K562 (cell line): Measurements from ENCODE around the gene IMPACT. TPM values are rescaled to one million over a fixed set of nuclear protein-coding genes. Genes with fewer than 3 reads are reported as not detected.
A peak's percentile ranks its signal among the peaks of the same experiment; 100 is the strongest.

Experiments
- CBX2 ChIP-seq: fragments of 200-600 bp; sonication (generic); IDR thresholded peaks from one replicate; pipeline ENCODE4 v1.6.1; 2012; ENCODE audit warnings: mild to moderate bottlenecking, low read length, inconsistent platforms; ENCODE audit not compliant: insufficient read depth, poor library complexity, severe bottlenecking
- CHD2 ChIP-seq: IDR thresholded peaks from 2 replicates; pipeline ENCODE4 v1.6.1; 2011; ENCODE audit warnings: low read depth, low read length
- EHMT2 ChIP-seq: fragments of 450-650 bp; IDR thresholded peaks from 2 replicates; pipeline ENCODE4 v1.6.1; 2018; ENCODE audit warnings: antibody characterized with exemption
- FOXO4 ChIP-seq: fragments of 450-650 bp; formaldehyde crosslinking; IDR thresholded peaks from 2 replicates; pipeline ENCODE4 v1.4.0; 2020; ENCODE audit warnings: mild to moderate bottlenecking, moderate library complexity
- HNRNPLL ChIP-seq: fragments of 200-400 bp; formaldehyde crosslinking; IDR thresholded peaks from 2 replicates; pipeline ENCODE4 v1.6.1; 2017; ENCODE audit warnings: low read length, low read depth, mild to moderate bottlenecking; ENCODE audit not compliant: poor library complexity, severe bottlenecking
- KLF6 ChIP-seq: fragments of 250-450 bp; sonication (Bioruptor Pico); IDR thresholded peaks from 2 replicates; pipeline ENCODE4 v1.4.0; 2020; ENCODE audit warnings: mild to moderate bottlenecking, moderate library complexity, borderline replicate concordance
- NONO ChIP-seq, 2 experiments: fragments of 200-400 bp in 1 of 2; fragments of 450-650 bp in 1 of 2; formaldehyde crosslinking in 1 of 2; IDR thresholded peaks; 2 replicates each; pipeline ENCODE4 v1.6.1; 2017; ENCODE audit warnings: low read depth in 2 of 2, mild to moderate bottlenecking in 2 of 2, moderate library complexity in 2 of 2, low read length in 1 of 2
- SMAD3 ChIP-seq: fragments of 450-650 bp; formaldehyde crosslinking; conservative IDR thresholded peaks from 2 replicates; pipeline ENCODE4 v1.4.0; 2020; ENCODE audit warnings: mild to moderate bottlenecking
- TCF15 ChIP-seq: fragments of 250-450 bp; sonication (Bioruptor Pico); IDR thresholded peaks from 2 replicates; pipeline ENCODE4 v1.8.0; 2022; ENCODE audit warnings: moderate library complexity, mild to moderate bottlenecking, inconsistent platforms
- ZFX ChIP-seq: sonication (generic); formaldehyde crosslinking; IDR thresholded peaks from 2 replicates; pipeline ENCODE4 v1.8.0; 2022; ENCODE audit warnings: mild to moderate bottlenecking, missing genetic modification reagents, moderate library complexity
- ZNF282 ChIP-seq: sonication (generic); formaldehyde crosslinking; IDR thresholded peaks from 2 replicates; pipeline ENCODE4 v1.8.1; 2023; ENCODE audit warnings: missing genetic modification reagents
- ZNF583 ChIP-seq: fragments of 250-450 bp; sonication (Bioruptor Pico); IDR thresholded peaks from 2 replicates; pipeline ENCODE4 v1.4.0; 2020
- polyA plus RNA-seq, 8 experiments: library from polyadenylated mRNA; depleted of rRNA in 4 of 8; stranded (reverse) in 5 of 8; unstranded in 3 of 8; fragments of >200 nt; fragmentation: Nextera tagmentation in 2 of 8; fragmentation: Illumina TruSeq in 1 of 8; extraction: Ambion mirVana in 2 of 8; extraction: Trizol in 1 of 8; gene quantifications; 2 replicates each; pipeline versions ENCODE4 v1.2.1 to v1.2.3, GENCODE V29; 2011 to 2014; ENCODE audit warnings: inconsistent platforms in 1 of 8, missing spikeins in 1 of 8
- total RNA-seq, 7 experiments: library from RNA; depleted of rRNA in 6 of 7; stranded (reverse); fragments of >200 nt in 6 of 7; fragmentation: Illumina TruSeq in 2 of 7; extraction: Trizol in 2 of 7; gene quantifications; 2 replicates each; pipeline versions ENCODE4 v1.2.1 to v1.2.3, GENCODE V29; 2011 to 2021; ENCODE audit warnings: low replicate concordance in 1 of 7
- TF ChIP-seq, protein P1 (sequence below): sonication (generic); formaldehyde crosslinking; IDR thresholded peaks from 2 replicates; pipeline ENCODE4 v1.4.0; 2020; ENCODE audit warnings: mild to moderate bottlenecking, missing genetic modification reagents
- TF ChIP-seq, protein P2 (sequence below), 2 experiments: IDR thresholded peaks; 2 replicates each; pipeline ENCODE4 v1.6.1; 2011; ENCODE audit warnings: borderline replicate concordance in 1 of 2, control low read depth in 1 of 2, low read depth in 1 of 2, low read length in 1 of 2, mild to moderate bottlenecking in 1 of 2, mixed read lengths in 1 of 2, moderate library complexity in 1 of 2; ENCODE audit not compliant: insufficient read depth in 1 of 2, insufficient read length in 1 of 2, poor library complexity in 1 of 2, severe bottlenecking in 1 of 2; ENCODE audit errors: extremely low read depth in 1 of 2
- TF ChIP-seq, protein P3 (sequence below): fragments of 450-650 bp; conservative IDR thresholded peaks from 2 replicates; pipeline ENCODE4 v1.6.1; 2016; ENCODE audit warnings: missing genetic modification characterization, low read depth, mild to moderate bottlenecking, missing compliant biosample characterization, moderate library complexity
- TF ChIP-seq, protein P4 (sequence below), 2 experiments: fragments of 200-800 bp in 1 of 2; sonication (Bioruptor generic) in 1 of 2; sonication (generic) in 1 of 2; formaldehyde crosslinking in 1 of 2; IDR thresholded peaks in 1 of 2; conservative IDR thresholded peaks in 1 of 2; 2 replicates each; pipeline versions ENCODE4 v1.5.0 to v1.6.1; 2016 to 2020; ENCODE audit warnings: missing compliant biosample characterization in 1 of 2, missing genetic modification characterization in 1 of 2, missing genetic modification reagents in 1 of 2

The IMPACT gene
- total and polyA plus RNA-seq, 9 of the 15 experiments (the other 6 are each of a cell fraction or from before 2014, with no cell fraction given) = 4.7 to 7.6 (median 5.8) TPM

DNA sequence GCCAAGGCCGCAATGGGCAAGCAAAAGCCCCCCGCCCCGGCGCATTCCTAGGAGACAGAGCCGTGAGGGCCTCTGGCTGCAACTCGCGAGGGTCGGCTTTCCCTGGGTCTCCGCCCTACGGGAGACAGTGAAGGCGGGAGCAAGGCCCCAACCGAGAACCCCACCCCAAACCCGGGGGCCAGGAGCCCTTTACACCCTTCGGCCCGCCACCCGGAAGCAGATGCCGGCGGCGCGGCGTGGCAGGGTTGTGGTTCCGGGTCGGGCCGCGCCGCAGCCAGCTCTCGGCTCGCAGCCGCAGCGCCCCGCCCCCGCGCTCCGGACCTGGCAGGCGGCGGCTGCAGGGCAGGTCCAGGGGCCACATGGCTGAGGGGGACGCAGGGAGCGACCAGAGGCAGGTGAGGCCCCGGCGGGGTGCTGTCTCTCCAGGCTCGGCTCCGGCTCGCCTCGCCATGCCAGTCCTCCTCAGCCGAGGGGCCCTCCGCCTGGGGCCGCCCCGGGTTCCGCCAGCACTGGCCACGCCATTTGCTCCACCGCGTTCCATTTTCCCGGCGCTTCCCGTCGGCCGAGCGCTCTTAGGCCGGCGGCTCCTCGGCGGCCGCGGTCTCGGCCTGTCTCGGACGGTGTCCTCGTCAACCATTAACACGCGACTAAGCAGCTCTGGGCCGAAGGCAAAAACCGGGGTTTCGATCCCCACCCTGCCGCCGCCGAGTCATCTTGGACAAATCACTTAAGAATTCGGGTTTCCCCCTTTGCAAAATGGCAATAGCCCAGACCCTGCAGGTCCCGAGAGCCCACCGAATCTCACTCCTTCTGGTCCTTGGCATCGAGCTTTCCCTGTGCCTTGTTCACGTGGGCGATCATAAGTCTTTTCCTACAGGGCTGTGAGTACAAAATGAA, at the start of gene IMPACT (continued):
- TF ChIP-seq, protein P1, sequence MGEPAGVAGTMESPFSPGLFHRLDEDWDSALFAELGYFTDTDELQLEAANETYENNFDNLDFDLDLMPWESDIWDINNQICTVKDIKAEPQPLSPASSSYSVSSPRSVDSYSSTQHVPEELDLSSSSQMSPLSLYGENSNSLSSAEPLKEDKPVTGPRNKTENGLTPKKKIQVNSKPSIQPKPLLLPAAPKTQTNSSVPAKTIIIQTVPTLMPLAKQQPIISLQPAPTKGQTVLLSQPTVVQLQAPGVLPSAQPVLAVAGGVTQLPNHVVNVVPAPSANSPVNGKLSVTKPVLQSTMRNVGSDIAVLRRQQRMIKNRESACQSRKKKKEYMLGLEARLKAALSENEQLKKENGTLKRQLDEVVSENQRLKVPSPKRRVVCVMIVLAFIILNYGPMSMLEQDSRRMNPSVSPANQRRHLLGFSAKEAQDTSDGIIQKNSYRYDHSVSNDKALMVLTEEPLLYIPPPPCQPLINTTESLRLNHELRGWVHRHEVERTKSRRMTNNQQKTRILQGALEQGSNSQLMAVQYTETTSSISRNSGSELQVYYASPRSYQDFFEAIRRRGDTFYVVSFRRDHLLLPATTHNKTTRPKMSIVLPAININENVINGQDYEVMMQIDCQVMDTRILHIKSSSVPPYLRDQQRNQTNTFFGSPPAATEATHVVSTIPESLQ = no peak
- TF ChIP-seq TCF15 (peak; percentile 69; the same call in 1 of the 2 replicates), ZNF583 (CRISPR knock-in tag) (peak; percentile 94), ZFX (CRISPR knock-in tag) (peak; percentile 82), CBX2 (no peak), SMAD3 (CRISPR knock-in tag) (0 out of 2 replicates have a peak, but pooled peaks have one; percentile 70), HNRNPLL (peak; percentile 32), NONO (IDR thresholded peaks at IDR 0.05; ENCODE audit: low read depth in 2 of 2, low read length in 1 of 2) (peak; percentile 46 to 65; a peak in 2 of 4 replicates), EHMT2 (peak; percentile 98), ZNF282 (CRISPR knock-in tag) (no peak), CHD2 (peak; percentile 59), KLF6 (peak; percentile 74; the same call in 1 of the 2 replicates), FOXO4 (CRISPR knock-in tag) (peak; percentile 86; the same call in 1 of the 2 replicates)
- TF ChIP-seq, protein P2, sequence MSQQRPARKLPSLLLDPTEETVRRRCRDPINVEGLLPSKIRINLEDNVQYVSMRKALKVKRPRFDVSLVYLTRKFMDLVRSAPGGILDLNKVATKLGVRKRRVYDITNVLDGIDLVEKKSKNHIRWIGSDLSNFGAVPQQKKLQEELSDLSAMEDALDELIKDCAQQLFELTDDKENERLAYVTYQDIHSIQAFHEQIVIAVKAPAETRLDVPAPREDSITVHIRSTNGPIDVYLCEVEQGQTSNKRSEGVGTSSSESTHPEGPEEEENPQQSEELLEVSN (IDR thresholded peaks at IDR 0.05; ENCODE audit: borderline replicate concordance in 1 of 2, extremely low read depth in 1 of 2, insufficient read depth in 1 of 2, insufficient read length in 1 of 2, low read depth in 1 of 2, low read length in 1 of 2, poor library complexity in 1 of 2, severe bottlenecking in 1 of 2) = peak; percentile 74 to 92
- TF ChIP-seq, protein P3, sequence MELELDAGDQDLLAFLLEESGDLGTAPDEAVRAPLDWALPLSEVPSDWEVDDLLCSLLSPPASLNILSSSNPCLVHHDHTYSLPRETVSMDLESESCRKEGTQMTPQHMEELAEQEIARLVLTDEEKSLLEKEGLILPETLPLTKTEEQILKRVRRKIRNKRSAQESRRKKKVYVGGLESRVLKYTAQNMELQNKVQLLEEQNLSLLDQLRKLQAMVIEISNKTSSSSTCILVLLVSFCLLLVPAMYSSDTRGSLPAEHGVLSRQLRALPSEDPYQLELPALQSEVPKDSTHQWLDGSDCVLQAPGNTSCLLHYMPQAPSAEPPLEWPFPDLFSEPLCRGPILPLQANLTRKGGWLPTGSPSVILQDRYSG (tag) = peak; percentile 95
- TF ChIP-seq, protein P4, sequence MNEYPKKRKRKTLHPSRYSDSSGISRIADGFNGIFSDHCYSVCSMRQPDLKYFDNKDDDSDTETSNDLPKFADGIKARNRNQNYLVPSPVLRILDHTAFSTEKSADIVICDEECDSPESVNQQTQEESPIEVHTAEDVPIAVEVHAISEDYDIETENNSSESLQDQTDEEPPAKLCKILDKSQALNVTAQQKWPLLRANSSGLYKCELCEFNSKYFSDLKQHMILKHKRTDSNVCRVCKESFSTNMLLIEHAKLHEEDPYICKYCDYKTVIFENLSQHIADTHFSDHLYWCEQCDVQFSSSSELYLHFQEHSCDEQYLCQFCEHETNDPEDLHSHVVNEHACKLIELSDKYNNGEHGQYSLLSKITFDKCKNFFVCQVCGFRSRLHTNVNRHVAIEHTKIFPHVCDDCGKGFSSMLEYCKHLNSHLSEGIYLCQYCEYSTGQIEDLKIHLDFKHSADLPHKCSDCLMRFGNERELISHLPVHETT (CRISPR knock-in tag; conservative IDR thresholded peaks at IDR 0.05 in 1 of 2, IDR thresholded peaks at IDR 0.05 in 1 of 2) = peak in 1 of 2 experiments; percentile 92; a peak in 2 of 4 replicates
